HG03159 (cell line): ENCODE data around the gene OR6B2.
"Not testable (repeated sequence)": the region's sequence is repeated elsewhere in the genome, so short reads cannot be mapped to it uniquely, and the experiment has no call there.

Experiments used
- ATAC-seq: cut with Tn5 transposase; IDR thresholded peaks from one replicate; pipeline ENCODE4 v1.9.1; 2021; ENCODE audit warnings: mild to moderate bottlenecking, moderate library complexity; ENCODE audit not compliant: unreplicated experiment

The OR6B2 gene

DNA sequence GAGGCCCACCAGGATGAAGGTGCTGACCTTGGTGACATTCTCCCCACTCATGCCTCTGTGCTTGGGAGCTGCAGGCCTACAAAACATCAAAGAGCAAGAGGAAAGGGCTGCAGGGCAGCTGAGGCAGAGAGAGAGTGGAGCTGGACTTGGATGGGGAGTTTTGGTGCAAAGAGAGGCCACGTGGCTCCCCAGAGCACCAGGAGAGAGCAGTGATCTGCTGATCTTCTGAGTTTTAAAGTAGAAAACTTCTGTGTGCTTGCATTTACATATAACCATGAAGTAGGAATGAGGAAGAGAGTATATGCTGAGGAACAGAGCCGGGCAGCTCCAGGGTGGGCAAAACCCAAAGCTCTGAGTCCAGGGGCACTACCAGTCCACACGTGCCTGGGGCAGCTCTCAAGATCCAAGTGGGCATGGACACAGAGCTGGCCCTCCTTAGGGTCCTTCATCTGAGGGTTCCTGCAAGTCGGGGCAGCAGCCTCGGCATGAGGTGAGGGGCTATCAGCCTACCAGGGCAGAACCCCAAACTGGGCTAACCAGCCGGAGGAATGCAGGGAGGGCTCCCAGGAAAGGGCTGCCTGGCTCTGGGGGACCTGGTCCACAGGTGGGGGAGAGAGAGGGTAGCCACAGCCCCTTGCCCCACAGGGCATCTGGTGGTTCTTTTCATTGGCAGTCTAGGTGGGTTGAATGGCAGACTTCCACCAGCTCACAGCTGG, at the start of gene OR6B2:
TSS of gene OR6B2 (minus strand) at position 51 of the 716 bp plus-strand sequence. CDS start at position 51, 0 bp downstream.
- ATAC-seq, result no peak

GRCh38 chr2:240078631-240079030, 48.4 kb upstream of the OR6B2 start:
- no peak for ATAC-seq

- no peak for ATAC-seq
These were observed 47.2 kb upstream of the OR6B2 start for GRCh38 chr2:240077442-240077841.

- no peak for ATAC-seq
These were observed 44.3 kb upstream of the OR6B2 start for GRCh38 chr2:240074545-240074944.

GRCh38 chr2:240070907-240071306, 40.7 kb upstream of the OR6B2 start:
- ATAC-seq, result no peak

DNA sequence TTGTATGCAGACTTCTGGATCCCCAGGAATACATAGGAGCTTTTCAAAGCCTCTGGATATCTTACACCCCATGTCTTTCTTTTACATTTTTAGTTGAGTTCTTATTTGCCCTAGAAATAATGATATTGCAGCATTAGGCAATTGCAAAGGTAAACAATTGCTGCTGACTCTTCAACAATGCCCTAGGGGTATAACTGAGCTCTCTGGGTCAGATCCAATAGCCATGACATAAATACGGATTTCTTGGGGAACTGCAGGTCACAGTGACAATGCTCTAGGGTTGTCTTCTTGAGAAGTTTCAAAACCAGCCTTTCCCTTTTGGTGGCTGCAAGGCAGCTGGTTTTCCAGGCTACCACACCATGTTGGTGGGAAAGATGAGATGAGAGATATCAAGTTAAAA, 39.6 kb upstream of the OR6B2 start:
- no peak for ATAC-seq

DNA sequence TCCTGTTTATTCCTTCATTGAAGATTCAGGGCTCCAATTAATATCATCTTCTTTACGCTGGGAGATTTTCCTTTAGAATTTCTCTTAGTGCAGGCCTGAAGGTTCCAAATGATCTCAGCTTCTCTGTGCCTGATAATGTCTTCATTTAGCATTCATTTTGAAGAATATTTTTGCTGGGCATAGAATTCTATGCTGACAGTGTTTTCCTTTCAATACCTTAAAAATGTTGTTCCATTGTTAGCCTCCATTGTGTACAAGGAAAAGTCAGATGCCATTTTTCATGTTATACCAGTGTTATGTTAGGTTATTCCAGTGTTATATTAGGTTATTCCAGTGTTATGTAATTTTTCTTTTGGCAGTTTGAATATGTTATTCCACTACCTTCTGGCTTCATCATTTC, 38.0 kb upstream of the OR6B2 start:
- no peak for ATAC-seq

GRCh38 chr2:240066489-240066888, 36.3 kb upstream of the OR6B2 start:
- no peak for ATAC-seq

DNA sequence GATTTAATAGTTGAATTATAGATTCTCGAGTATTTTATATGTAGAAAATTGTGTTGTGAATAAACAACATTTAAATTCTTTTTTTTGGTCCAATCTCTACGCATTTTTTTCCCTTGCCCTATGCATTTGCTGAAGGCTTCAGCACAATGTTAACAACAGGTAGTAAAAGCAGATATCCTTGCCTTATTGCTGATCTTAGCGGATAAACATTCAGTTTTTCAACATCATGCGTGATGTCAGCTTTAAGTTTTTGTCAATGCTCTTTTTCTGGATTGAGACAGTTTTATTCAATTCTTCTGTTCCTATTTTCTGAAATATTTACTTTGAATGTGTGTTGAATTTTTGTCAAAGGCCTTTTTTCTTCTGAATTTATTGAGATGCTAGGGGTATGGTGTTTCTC, 34.7 kb upstream of the OR6B2 start:
- no peak for ATAC-seq

DNA sequence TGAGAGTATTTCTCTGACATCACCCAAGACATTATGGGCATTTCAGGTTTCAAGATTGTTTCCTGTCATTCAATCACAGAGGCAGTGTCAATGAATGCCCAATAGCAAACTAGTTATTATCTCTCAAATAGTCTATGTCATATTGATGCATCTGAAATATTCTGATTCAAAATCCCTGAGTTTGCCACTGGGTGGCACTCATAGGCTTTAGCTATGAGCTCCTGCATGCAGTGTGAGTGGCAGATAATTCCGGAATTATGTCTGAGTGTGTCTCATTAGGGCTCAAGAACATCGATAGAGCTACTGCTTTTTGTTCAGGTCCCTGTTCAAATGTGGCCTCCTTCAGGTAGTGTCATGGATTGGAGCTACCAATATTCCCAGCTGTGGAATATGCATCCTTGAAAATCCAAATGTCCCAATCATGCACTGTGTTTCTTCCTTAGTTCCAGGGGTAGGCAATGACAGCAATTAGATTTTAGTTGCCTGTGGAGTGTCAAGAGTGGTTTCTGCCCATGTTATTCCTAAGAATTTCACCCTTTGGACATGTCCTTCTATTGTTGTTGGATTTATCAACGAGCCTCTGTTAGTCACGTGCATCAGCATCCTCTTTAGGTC, 30.9 kb upstream of the OR6B2 start:
- no peak for ATAC-seq

GRCh38 chr2:240056678-240057077, 26.4 kb upstream of the OR6B2 start:
- ATAC-seq, result no peak

DNA sequence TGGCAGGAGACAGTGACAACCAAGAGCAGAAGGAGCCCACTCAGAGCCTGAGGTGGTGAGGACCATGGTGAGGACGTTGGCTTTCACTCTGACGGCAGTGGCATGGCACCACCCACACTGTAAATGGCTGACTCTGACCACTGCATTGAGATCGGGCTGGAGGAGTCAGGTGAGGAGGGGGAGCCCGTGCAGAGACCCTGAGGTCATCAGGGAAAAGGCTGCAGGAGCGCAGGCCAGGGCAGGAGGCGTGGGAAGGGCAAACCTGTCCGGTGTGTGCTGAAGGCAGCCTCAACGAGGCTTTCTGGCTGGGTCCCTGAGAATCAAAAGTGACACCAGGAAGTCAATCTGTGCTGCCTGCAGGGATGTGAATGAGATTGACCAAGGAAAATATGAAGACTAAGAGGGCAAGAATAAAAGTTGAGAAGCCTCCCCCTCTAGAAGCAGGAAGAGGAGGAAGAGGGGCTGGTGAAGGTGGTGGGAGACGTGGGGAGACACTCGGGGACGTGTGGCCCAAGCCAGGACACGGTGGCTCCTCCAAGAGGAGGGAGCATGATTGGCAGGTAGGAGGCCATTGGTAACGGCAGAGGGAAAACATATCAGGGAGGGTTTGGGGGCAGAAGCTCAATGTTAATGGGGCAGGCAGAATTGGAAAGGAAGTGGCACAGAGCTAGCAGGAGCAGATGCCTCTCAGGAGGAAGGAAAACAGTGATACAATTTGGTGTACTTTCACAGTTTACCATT, 25.1 kb upstream of the OR6B2 start:
- no peak for ATAC-seq

- ATAC-seq, result no peak
These were observed 23.2 kb upstream of the OR6B2 start, which contains the start of gene OR6B3 for GRCh38 chr2:240053173-240054155. TSS of gene OR6B3 (minus strand) at chr2:240053521.

DNA sequence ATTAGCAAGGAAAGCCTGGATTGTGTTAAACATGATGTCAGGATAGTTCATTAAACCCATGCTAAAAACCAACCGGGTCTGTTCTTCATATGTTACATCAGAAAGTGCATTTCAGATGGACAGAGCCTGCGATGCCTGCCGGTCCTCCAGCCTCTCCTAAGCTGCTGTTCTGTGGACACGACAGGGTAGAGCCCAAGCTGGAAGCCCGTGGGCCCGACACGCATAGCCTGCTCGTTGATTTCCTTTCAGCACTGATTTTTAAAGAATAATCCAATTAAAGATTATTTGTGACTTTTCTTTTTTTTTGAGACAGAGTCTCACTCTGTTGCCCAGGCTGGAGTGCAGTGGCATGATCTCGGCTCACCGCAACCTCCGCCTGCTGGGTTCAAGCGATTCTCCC, 22.3 kb upstream of the OR6B2 start:
- ATAC-seq, result no peak

GRCh38 chr2:240051697-240052096, 21.5 kb upstream of the OR6B2 start:
- ATAC-seq, result no peak

DNA sequence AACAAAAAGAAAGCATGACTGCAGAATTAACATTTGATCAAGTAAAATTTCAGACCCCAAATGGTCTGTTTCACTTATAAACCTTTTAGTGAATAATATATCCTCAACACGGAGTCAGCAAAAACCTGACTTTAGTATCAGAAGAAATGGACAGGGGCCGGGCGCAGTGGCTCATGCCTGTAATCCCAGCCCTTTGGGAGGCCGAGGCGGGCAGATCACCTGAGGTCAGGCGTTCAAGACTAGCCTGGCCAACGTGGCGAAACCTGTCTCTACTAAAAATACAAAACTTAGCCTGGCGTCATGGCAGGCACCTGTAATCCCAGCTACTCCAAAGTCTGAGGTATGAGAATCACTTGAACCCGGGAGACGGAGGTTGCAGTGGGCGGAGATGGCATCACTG, 20.0 kb upstream of the OR6B2 start:
- ATAC-seq, result no peak

DNA sequence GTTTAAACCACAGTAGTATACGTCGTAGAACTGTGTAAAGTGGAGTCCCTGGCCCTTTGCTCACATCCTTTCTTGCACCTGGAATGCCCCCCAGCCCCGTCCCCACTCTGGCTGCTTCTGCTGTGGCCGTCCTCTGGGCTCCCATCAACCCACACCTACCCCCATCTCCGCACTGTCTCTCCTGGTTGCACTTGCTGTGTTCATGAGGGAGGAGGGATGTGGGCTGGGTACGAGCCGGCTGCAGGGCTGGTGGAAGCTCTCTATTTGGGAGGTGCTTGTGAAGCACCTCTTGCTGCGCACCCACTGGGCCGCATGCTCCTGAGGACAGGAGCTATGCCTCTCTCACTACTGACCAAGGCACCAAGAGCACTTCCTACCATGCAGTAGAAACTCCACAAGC, 18.0 kb upstream of the OR6B2 start:
- no peak for ATAC-seq

DNA sequence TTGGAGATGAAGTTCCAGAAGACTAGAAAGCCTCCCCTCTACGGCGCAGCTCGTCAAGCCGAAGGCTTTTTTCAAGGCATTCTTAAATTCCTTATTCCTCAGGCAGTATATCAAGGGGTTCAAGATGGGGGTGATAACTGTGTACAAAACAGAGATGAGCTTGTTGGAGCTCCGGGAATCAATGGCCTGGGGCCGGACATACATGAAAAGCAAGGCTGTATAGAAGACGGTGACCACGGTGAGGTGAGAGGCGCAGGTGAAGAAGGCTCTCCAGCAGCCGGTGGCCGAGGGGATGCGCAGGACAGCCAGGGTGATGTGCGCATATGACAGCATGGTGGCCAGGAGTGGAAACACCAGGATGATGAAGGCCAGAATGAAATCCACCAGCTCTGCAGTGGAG, 14.9 kb upstream of the OR6B2 start:
- ATAC-seq, result no peak

DNA sequence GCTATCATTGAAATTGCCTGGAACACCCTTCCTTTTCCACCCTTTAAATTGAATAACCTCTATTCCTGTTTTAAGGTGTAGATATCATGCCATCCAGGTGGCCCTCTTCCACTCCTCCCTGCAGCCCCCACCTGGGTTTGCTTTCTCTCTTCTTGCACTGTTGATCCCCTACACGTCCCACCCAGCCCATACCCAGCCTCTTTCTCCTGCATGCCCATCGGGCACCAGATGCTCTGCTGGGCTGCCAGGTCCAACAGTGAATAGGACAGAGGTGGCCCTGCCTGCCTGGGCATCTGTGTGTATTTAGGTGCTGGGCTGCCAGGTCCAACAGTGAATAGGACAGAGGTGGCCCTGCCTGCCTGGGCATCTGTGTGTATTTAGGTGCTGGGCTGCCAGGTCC, 13.9 kb upstream of the OR6B2 start:
- ATAC-seq, result not testable (repeated sequence)

DNA sequence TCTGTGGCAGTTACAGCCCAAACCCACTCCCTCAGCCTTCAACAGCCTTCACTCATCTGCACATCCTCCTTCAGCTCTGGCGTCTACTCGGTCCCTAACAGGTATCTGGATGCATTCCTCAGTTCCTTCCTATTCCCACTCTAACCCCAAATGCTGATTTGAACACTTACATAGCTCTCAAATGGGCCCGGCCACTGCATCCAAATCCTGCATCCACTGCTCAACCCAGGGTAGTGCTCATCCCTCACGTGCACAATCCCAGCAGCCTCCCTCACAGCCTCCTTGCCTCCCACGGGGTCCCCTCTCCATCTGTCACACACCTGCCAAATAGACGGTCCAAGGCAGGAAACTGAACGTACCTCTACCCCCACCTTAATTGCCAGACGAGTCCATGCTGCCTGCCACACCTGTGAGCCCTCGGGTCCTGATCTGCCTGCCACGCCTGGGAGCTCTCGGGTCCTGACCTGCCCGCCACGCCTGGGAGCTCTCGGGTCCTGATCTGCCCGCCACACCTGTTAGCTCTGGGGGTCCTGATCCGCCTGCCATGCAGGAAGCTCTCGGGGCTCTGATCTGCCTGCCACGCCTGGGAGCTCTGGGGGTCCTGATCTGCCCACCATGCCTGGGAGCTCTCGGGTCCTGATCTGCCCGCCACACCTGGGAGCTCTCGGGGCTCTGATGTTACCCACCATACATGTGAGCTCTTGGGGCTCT, 13.2 kb upstream of the OR6B2 start:
- no peak for ATAC-seq
